Neural crest cell (in vitro differentiated cells): ENCODE data around the gene SYNJ1. TPM values are rescaled to one million over a fixed set of nuclear protein-coding genes. Genes with fewer than 3 reads are reported as not detected.

Source experiments
- DNase-seq: peaks from one replicate; pipeline ENCODE4 v3.0.0; 2021; ENCODE audit warnings: low read depth, mixed read lengths, low spot score
- H3K27ac Mint-ChIP-seq: one replicate; pipeline ENCODE4 v1.8.0; 2021; ENCODE audit warnings: mild to moderate bottlenecking, mixed read lengths; ENCODE audit not compliant: unreplicated experiment
- H3K27me3 Mint-ChIP-seq: 2 replicates; pipeline ENCODE4 v1.8.0; 2021; ENCODE audit warnings: low read depth, mild to moderate bottlenecking, mixed read lengths
- H3K36me3 Mint-ChIP-seq: 2 replicates; pipeline ENCODE4 v1.8.0; 2021; ENCODE audit warnings: low read depth, mild to moderate bottlenecking, mixed read lengths
- H3K4me1 Mint-ChIP-seq: 2 replicates; pipeline ENCODE4 v1.8.0; 2021; ENCODE audit warnings: mixed read lengths
- H3K4me3 Mint-ChIP-seq: one replicate; pipeline ENCODE4 v1.8.0; 2021; ENCODE audit warnings: mild to moderate bottlenecking, mixed read lengths
- H3K9me3 Mint-ChIP-seq: 2 replicates; pipeline ENCODE4 v1.8.0; 2021; ENCODE audit warnings: mixed read lengths
- CTCF ChIP-seq: fragments of 200-600 bp; sonication (generic); conservative IDR thresholded peaks from 2 replicates; pipeline ENCODE4 v1.5.0; 2021; ENCODE audit warnings: antibody characterized with exemption, mild to moderate bottlenecking
- total RNA-seq: library from RNA; stranded (reverse); gene quantifications from 2 replicates; pipeline ENCODE4 v1.2.1, GENCODE V29; 2021

Gene SYNJ1
- total RNA-seq, 1 donor from 2014 or later = 11.1 TPM

- no peak for TF ChIP-seq CTCF
- Mint-ChIP-seq H3K27me3 (no peaks in the 10 kb centered on the region), H3K4me3 (no peak overlapping the region), H3K9me3 (peaks cover 2% of the 10 kb centered on the region), H3K36me3 (peaks cover 9% of the 10 kb centered on the region), H3K4me1 (peaks cover 2% of the 10 kb centered on the region), H3K27ac (no peak overlapping the region)
- no peak for DNase-seq
Observed at GRCh38 chr21:32712641-32713040, 15.2 kb downstream of the SYNJ1 start.

DNA sequence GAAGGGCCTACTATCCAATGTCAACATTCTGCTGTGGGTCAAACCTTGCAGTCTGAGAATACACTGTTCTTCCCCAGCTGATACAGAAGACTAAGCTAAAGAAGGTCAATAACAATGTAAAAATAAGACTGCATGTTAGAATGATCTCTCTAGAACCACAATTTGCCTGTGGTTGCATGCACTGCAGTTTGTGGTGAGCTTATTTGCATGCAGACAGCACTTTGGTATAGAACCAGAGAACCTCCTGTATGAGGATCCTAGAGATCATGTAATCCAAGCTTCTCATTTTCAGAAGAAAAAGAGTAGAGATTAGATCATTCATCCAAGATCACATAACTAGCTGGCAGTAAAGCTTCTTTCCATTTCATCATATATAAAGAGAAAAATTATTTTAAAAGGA is 15.8 kb downstream of the SYNJ1 start:
- Mint-ChIP-seq H3K9me3 (peaks cover 2% of the 10 kb centered on the region), H3K36me3 (peaks cover 7% of the 10 kb centered on the region), H3K27me3 (no peaks in the 10 kb centered on the region), H3K4me3 (no peak overlapping the region), H3K27ac (no peak overlapping the region), H3K4me1 (no peaks in the 10 kb centered on the region)
- DNase-seq = no peak
- no peak for TF ChIP-seq CTCF

DNA sequence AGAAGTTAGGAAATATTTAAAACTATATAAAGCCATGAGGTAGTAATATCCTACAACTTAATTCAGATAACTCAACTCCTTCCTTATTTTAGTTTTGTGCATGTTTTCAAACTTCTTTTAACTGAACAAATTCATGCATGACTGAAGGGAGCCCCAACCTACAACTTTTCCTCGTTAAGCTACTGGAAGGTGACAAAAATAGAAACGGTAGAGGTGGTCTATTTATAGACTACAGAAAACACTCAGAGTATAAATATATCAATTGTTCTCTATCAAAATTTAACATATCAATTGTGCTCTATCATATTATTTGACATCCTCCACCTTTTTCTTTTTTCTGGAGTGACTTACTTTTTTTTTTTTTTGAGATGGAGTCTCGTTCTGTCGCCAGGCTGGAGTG is 16.8 kb downstream of the SYNJ1 start:
- Mint-ChIP-seq H3K4me1 (no peaks in the 10 kb centered on the region), H3K27me3 (no peaks in the 10 kb centered on the region), H3K27ac (no peak overlapping the region), H3K9me3 (no peaks in the 10 kb centered on the region), H3K4me3 (no peak overlapping the region), H3K36me3 (peaks cover 4% of the 10 kb centered on the region)
- no peak for DNase-seq
- no peak for TF ChIP-seq CTCF

- H3K4me1 Mint-ChIP-seq = no peaks in the 10 kb centered on the region
- no peaks in the 10 kb centered on the region for H3K27me3 Mint-ChIP-seq
- no peak overlapping the region for H3K27ac Mint-ChIP-seq
- no peak overlapping the region for H3K4me3 Mint-ChIP-seq
- no peak for TF ChIP-seq CTCF
- no peaks in the 10 kb centered on the region for H3K9me3 Mint-ChIP-seq
- no peak for DNase-seq
- peaks cover 4% of the 10 kb centered on the region for H3K36me3 Mint-ChIP-seq
Observed at GRCh38 chr21:32710069-32710784, 17.6 kb downstream of the SYNJ1 start.

- no peak for DNase-seq
- H3K27ac Mint-ChIP-seq = no peak overlapping the region
Observed at GRCh38 chr21:32708069-32708468, 19.7 kb downstream of the SYNJ1 start.

More at GRCh38 chr21:32708069-32708468, 19.7 kb downstream of the SYNJ1 start:
- Mint-ChIP-seq H3K27me3 (no peaks in the 10 kb centered on the region), H3K4me1 (peaks cover under 1% of the 10 kb centered on the region), H3K36me3 (no peaks in the 10 kb centered on the region), H3K4me3 (no peak overlapping the region), H3K9me3 (no peaks in the 10 kb centered on the region)
- no peak for TF ChIP-seq CTCF
